ENCODE data around the gene TMEM200B. TPM values are rescaled to one million over a fixed set of nuclear protein-coding genes. Genes with fewer than 3 reads are reported as not detected.

TMEM200B gene
- total RNA-seq, 2 experiments from 2014 or later = 1.0 to 1.1 TPM

DNA sequence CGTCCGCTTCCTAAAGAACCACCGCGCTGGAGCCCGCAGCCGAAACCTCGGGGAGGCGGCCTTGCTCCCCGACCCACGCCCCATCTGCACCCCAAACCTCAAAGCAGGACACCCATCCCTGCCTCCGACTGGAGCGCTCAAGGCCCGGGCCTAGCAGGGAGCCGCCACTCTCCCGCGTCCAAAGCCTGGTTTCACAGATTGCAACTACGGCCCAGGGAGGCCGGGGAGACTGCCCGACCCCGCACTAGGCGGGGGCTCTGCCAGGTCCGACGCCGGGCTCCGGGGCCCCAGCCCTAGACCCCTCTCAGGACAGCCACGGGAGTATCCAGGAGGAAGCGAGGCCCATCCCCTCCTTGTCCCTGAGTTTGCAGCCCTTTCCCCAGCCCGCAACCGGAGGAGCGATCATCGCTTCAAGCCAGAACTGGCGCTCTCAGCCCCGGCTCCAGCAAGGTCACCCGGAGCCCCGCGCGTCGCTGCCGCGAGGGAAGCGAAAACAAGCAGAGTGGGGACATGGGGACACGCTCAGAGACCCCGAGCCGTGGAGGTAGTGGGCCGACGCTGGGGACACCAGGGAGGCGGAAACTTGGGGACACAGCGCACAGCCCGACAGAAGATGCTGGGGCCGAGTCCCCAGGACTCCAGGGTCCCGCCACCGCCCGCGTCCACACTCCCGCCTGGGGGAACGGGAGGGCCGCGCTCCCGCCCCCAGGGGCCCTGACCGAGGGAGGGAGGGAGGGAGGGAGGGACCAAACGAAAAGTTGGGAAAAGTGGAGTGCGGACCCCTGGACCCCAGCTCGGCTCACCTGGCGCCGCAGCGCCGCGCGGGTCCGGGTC is 433 bp downstream of the TMEM200B start:
- ChIA-PET CTCF (interaction anchor here (0.8 to 2.1 kb wide), 7 partner anchors 10 to 246 kb away, joined by 3 to 11 read pairs (median 5); no protein-coding TSS in a partner anchor), POLR2A (interaction anchor here (1.1 to 1.7 kb wide), 2 partner anchors 57 to 60 kb away, joined by 3 to 10 read pairs; partner anchors contain the start of gene SRSF4)
- intact Hi-C loops (cut with micrococcal nuclease) = loop anchor here (5.0 kb wide), 1 partner anchor 241 kb away; no protein-coding TSS in a partner anchor
- H3K27ac Mint-ChIP-seq = no peak overlapping the region
- ATAC-seq = no peak
- peaks cover 21% of the 10 kb centered on the region for H3K27me3 Mint-ChIP-seq
- H3K36me3 Mint-ChIP-seq (ENCODE audit: low read depth) = peaks cover 5% of the 10 kb centered on the region
- H3K4me1 Mint-ChIP-seq (ENCODE audit: low read depth) = no peaks in the 10 kb centered on the region
- peak overlapping the region; percentile 68 for H3K4me3 Mint-ChIP-seq
- H3K9me3 Mint-ChIP-seq = no peaks in the 10 kb centered on the region
- peak; percentile 37 for DNase-seq
- TF ChIP-seq, protein P1, sequence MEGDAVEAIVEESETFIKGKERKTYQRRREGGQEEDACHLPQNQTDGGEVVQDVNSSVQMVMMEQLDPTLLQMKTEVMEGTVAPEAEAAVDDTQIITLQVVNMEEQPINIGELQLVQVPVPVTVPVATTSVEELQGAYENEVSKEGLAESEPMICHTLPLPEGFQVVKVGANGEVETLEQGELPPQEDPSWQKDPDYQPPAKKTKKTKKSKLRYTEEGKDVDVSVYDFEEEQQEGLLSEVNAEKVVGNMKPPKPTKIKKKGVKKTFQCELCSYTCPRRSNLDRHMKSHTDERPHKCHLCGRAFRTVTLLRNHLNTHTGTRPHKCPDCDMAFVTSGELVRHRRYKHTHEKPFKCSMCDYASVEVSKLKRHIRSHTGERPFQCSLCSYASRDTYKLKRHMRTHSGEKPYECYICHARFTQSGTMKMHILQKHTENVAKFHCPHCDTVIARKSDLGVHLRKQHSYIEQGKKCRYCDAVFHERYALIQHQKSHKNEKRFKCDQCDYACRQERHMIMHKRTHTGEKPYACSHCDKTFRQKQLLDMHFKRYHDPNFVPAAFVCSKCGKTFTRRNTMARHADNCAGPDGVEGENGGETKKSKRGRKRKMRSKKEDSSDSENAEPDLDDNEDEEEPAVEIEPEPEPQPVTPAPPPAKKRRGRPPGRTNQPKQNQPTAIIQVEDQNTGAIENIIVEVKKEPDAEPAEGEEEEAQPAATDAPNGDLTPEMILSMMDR (IDR thresholded peaks at IDR 0.05) = no peak

DNA sequence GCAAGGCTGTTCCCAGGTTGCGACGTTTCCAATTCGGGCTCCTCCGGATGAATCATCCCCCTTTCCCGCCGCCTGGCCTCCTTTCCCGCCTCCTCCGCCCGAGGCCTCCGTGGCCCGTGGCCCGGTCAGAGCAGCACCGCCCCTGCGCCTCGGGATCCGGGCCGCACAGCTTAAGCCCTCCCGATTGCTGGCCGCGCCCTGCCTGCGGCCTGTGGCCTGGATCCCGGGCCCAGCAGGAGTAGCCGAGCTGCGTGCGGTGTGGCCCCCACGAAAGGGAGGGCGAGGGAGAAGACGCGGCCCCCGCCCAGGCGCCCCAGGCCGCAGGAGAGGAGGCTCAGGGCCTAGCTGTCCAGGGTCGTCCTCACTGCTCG is 1.0 kb downstream of the TMEM200B start:
- no peak for ATAC-seq
- H3K27me3 Mint-ChIP-seq = peaks cover 21% of the 10 kb centered on the region
- DNase-seq = no peak

DNA sequence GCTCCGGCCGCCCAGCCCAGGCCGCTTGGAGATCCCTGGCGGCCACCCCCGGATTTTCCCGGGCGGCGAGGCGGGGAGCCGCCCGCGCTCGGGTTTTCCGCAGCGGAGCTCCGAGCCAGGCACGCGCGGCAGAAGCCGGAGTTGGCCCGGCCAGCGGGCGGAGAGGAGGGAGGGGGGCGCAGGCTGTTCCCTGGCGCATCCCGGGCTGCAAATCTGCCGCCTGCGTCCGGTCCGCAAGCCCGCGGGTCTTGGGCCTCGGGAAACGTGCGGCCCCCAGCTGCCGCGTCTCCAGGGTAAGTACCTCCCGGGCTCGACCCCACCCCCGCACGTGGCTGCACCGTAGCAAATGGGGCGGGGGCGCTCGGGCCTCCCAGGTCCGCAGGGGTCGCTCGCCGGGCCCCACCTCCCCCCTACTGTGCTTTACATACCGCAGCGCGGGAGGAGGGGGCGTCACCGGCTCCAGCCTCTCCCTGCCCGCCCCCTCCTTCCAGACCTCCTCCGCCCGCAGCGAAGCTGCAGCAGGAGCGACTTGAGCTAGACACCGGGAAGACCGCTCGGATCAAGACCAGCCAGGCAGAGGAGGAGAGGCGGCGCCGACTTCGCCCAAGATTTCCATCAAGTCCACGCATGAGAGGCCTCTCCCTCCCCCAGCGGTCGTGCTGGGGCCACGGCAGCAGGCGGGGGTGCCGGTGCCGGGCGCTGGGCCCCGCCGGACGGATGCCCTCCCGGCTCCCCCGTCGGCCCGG is 1.6 kb downstream of the TMEM200B start:
- no peak for ATAC-seq
- Mint-ChIP-seq H3K9me3 (no peaks in the 10 kb centered on the region), H3K4me3 (peak overlapping the region; percentile 68), H3K4me1 (ENCODE audit: low read depth) (peaks cover 2% of the 10 kb centered on the region), H3K36me3 (ENCODE audit: low read depth) (peaks cover 12% of the 10 kb centered on the region), H3K27me3 (peaks cover 21% of the 10 kb centered on the region), H3K27ac (no peak overlapping the region)
- ChIA-PET CTCF (interaction anchor here (0.6 to 2.6 kb wide), 16 partner anchors 9 to 241 kb away, joined by 3 to 14 read pairs (median 4); no protein-coding TSS in a partner anchor), POLR2A (interaction anchor here (0.8 kb wide), 1 partner anchor 10 kb away, joined by 4 read pairs; no protein-coding TSS in a partner anchor)
- TF ChIP-seq, protein P1 (IDR thresholded peaks at IDR 0.05) = no peak
- no peak for DNase-seq
- intact Hi-C loops (cut with micrococcal nuclease) = loop anchor here (5.0 kb wide), 1 partner anchor 240 kb away; no protein-coding TSS in a partner anchor

More for the DNA sequence above, 1.0 kb downstream of the TMEM200B start:
- Mint-ChIP-seq H3K4me3 (peak overlapping the region; percentile 68), H3K4me1 (ENCODE audit: low read depth) (no peaks in the 10 kb centered on the region), H3K36me3 (ENCODE audit: low read depth) (peaks cover 6% of the 10 kb centered on the region), H3K9me3 (no peaks in the 10 kb centered on the region), H3K27ac (no peak overlapping the region)
- intact Hi-C loops (cut with micrococcal nuclease) = loop anchor here (5.0 kb wide), 1 partner anchor 240 kb away; no protein-coding TSS in a partner anchor
- ChIA-PET POLR2A (no interaction called here), CTCF (interaction anchor here (0.8 to 2.1 kb wide), 7 partner anchors 9 to 241 kb away, joined by 4 to 10 read pairs (median 4); no protein-coding TSS in a partner anchor)
- TF ChIP-seq, protein P1 (IDR thresholded peaks at IDR 0.05) = no peak

DNA sequence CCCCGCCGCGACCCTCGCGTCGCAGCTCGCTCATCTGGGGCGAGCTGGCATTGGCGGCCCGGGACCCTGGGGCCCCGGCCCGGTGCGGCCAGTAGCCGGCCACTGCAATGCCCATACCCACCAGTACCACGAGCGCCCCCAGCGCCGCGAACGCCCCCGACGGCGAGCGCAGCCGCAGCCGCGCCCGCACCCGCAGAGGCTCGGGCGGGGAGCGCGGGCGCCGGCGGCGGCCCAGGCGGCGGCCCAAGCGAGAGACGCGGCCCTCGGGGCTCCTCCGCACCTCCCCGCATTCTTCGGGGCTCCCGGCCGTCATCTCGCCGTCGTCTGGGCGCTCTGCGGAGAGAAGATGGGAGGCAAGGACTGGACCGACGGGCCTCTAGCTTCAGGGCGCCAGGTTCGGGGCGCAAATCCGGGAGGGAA is 2.2 kb downstream of the TMEM200B start:
- DNase-seq (no peak), ATAC-seq (peak; percentile 2)
- CTCF ChIA-PET = interaction anchor here (0.6 to 2.6 kb wide), 16 partner anchors 8 to 244 kb away, joined by 3 to 14 read pairs (median 4); no protein-coding TSS in a partner anchor
- intact Hi-C loops (cut with micrococcal nuclease) = loop anchor here (5.0 kb wide), 1 partner anchor 239 kb away; no protein-coding TSS in a partner anchor
- no peaks in the 10 kb centered on the region for H3K9me3 Mint-ChIP-seq
- peaks cover 14% of the 10 kb centered on the region for H3K36me3 Mint-ChIP-seq (ENCODE audit: low read depth)
- POLR2A ChIA-PET = interaction anchor here (0.8 kb wide), 1 partner anchor 9 kb away, joined by 4 read pairs; no protein-coding TSS in a partner anchor
- TF ChIP-seq, protein P1 (IDR thresholded peaks at IDR 0.05) = peak; percentile 34
- peak overlapping the region; percentile 35 for H3K4me3 Mint-ChIP-seq
- no peak overlapping the region for H3K27ac Mint-ChIP-seq
- H3K4me1 Mint-ChIP-seq (ENCODE audit: low read depth) = peaks cover 2% of the 10 kb centered on the region
- peaks cover 21% of the 10 kb centered on the region for H3K27me3 Mint-ChIP-seq
